HepG2 (cell line): ENCODE results near the gene FUT1. TPM values are rescaled to one million over a fixed set of nuclear protein-coding genes. Genes with fewer than 3 reads are reported as not detected.

Experiments
- GFI1 ChIP-seq: sonication (generic); formaldehyde crosslinking; IDR thresholded peaks from 2 replicates; pipeline ENCODE4 v1.5.0; 2020; ENCODE audit warnings: missing genetic modification reagents, mild to moderate bottlenecking, borderline replicate concordance
- KDM5B ChIP-seq: sonication (generic); formaldehyde crosslinking; IDR thresholded peaks from 2 replicates; pipeline ENCODE4 v1.4.0; 2020; ENCODE audit warnings: missing genetic modification reagents, mild to moderate bottlenecking, borderline replicate concordance
- MED13 ChIP-seq: sonication (generic); formaldehyde crosslinking; IDR thresholded peaks from 2 replicates; pipeline ENCODE4 v1.5.0; 2020; ENCODE audit warnings: missing genetic modification reagents
- NCOA2 ChIP-seq: sonication (generic); formaldehyde crosslinking; IDR thresholded peaks from 2 replicates; pipeline ENCODE4 v1.8.0; 2022; ENCODE audit warnings: inconsistent platforms
- NFKBIZ ChIP-seq: IDR thresholded peaks from 2 replicates; pipeline ENCODE4 v1.6.1; 2018; ENCODE audit warnings: missing genetic modification reagents, missing compliant biosample characterization
- NONO ChIP-seq, 2 experiments: fragments of 450-650 bp in 1 of 2; sonication (generic) in 1 of 2; formaldehyde crosslinking in 1 of 2; IDR thresholded peaks in 1 of 2; conservative IDR thresholded peaks in 1 of 2; 2 replicates each; pipeline versions ENCODE4 v1.6.1 to v1.8.0; 2017 to 2022; ENCODE audit warnings: mild to moderate bottlenecking in 1 of 2, missing genetic modification reagents in 1 of 2, moderate library complexity in 1 of 2
- SOX5 ChIP-seq: IDR thresholded peaks from 2 replicates; pipeline ENCODE4 v1.6.1; 2016; ENCODE audit warnings: borderline replicate concordance
- ZFP62 ChIP-seq: sonication (generic); formaldehyde crosslinking; IDR thresholded peaks from 2 replicates; pipeline ENCODE4 v1.4.0; 2020; ENCODE audit warnings: missing genetic modification reagents
- ZMAT3 ChIP-seq: sonication (generic); formaldehyde crosslinking; conservative IDR thresholded peaks from 2 replicates; pipeline ENCODE4 v1.7.0; 2021; ENCODE audit warnings: missing genetic modification reagents
- ZNF264 ChIP-seq: sonication (generic); formaldehyde crosslinking; IDR thresholded peaks from 2 replicates; pipeline ENCODE4 v1.4.0; 2020; ENCODE audit warnings: missing genetic modification reagents
- ZNF747 ChIP-seq: sonication (generic); formaldehyde crosslinking; IDR thresholded peaks from 2 replicates; pipeline ENCODE4 v1.8.1; 2023; ENCODE audit warnings: missing genetic modification reagents, mild to moderate bottlenecking, borderline replicate concordance
- ZSCAN29 ChIP-seq: sonication (generic); formaldehyde crosslinking; conservative IDR thresholded peaks from 2 replicates; pipeline ENCODE4 v1.4.0; 2020; ENCODE audit warnings: mild to moderate bottlenecking, missing genetic modification reagents
- polyA plus RNA-seq, 8 experiments: library from polyadenylated mRNA; depleted of rRNA in 3 of 8; stranded (reverse) in 7 of 8; unstranded in 1 of 8; fragments of >200 nt; fragmentation: Illumina TruSeq in 4 of 8; extraction: Trizol in 4 of 8; gene quantifications; 2 replicates each; pipeline versions ENCODE4 v1.2.1 to v1.2.3, GENCODE V29; 2011 to 2016; ENCODE audit warnings: low read depth in 4 of 8, missing spikeins in 1 of 8, mixed read lengths in 1 of 8; ENCODE audit not compliant: insufficient read depth in 1 of 8
- total RNA-seq, 5 experiments: library from RNA; depleted of rRNA; stranded (reverse); fragments of >200 nt; fragmentation: Illumina TruSeq; extraction: Trizol; gene quantifications; 2 replicates each; pipeline ENCODE4 v1.2.3, GENCODE V29; 2016; ENCODE audit warnings: low read depth in 1 of 5
- TF ChIP-seq, protein P1 (sequence below): sonication (generic); formaldehyde crosslinking; IDR thresholded peaks from 2 replicates; pipeline ENCODE4 v1.8.0; 2022; ENCODE audit warnings: mild to moderate bottlenecking, missing genetic modification reagents; ENCODE audit not compliant: insufficient replicate concordance
- TF ChIP-seq, protein P2 (sequence below): sonication (generic); formaldehyde crosslinking; IDR thresholded peaks from 2 replicates; pipeline ENCODE4 v1.9.0; 2021; ENCODE audit warnings: missing genetic modification reagents, mild to moderate bottlenecking, borderline replicate concordance
- TF ChIP-seq, protein P3 (sequence below): sonication (generic); formaldehyde crosslinking; IDR thresholded peaks from 2 replicates; pipeline ENCODE4 v1.5.0; 2020; ENCODE audit warnings: missing genetic modification reagents
- TF ChIP-seq, protein P4 (sequence below): sonication (generic); formaldehyde crosslinking; IDR thresholded peaks from 2 replicates; pipeline ENCODE4 v1.5.0; 2020; ENCODE audit warnings: mild to moderate bottlenecking, missing genetic modification reagents
- TF ChIP-seq, protein P5 (sequence below): sonication (generic); formaldehyde crosslinking; IDR thresholded peaks from 2 replicates; pipeline ENCODE4 v1.4.0; 2020; ENCODE audit warnings: missing genetic modification reagents, borderline replicate concordance
- TF ChIP-seq, protein P6 (sequence below): sonication (generic); formaldehyde crosslinking; IDR thresholded peaks from 2 replicates; pipeline ENCODE4 v1.4.0; 2020; ENCODE audit warnings: missing genetic modification reagents, borderline replicate concordance

FUT1 gene
- total and polyA plus RNA-seq, 2 of the 13 experiments (the other 11 are each of a cell fraction or from before 2014, with no cell fraction given), result 0.07 to 1.1 TPM

DNA sequence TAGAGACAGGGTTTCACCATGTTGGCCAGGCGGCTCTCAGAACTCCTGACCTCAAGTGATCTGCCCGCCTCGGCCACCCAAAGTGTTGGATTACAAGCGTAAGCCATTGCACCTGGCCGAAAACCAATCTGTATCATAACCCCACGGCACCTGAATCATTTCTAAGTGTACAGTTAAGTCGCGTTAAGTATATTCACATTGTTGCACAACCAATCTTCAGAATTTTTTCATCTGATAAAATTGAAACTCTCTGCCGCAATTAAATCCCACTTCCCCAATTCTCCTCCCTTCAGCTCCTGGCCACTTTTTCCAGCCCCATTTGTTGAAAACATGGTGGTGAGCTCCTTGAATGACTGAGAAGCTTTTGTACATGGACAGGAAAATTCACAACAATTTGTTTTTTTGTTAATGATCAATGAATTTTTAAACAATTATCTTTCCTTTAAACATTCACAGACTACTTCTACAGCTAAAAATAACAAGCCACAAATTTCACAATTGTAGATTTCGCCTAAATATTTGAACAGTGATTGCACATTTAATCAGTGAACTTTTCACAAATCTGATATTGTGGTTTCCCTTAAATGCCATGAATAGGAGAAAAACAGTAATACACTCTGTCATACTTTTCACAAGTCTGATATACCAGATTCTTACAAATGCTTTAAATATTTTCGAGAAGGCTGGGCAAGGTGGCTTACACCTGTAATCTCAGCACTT is 16.7 kb upstream of the FUT1 start (continued):
- TF ChIP-seq, protein P1, sequence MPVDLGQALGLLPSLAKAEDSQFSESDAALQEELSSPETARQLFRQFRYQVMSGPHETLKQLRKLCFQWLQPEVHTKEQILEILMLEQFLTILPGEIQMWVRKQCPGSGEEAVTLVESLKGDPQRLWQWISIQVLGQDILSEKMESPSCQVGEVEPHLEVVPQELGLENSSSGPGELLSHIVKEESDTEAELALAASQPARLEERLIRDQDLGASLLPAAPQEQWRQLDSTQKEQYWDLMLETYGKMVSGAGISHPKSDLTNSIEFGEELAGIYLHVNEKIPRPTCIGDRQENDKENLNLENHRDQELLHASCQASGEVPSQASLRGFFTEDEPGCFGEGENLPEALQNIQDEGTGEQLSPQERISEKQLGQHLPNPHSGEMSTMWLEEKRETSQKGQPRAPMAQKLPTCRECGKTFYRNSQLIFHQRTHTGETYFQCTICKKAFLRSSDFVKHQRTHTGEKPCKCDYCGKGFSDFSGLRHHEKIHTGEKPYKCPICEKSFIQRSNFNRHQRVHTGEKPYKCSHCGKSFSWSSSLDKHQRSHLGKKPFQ (CRISPR knock-in tag), result no peak
- TF ChIP-seq ZMAT3 (CRISPR knock-in tag) (no peak), ZFP62 (CRISPR knock-in tag) (no peak), GFI1 (CRISPR knock-in tag) (no peak), KDM5B (CRISPR knock-in tag) (no peak), SOX5 (CRISPR knock-in tag) (peak; percentile 39; the same call in 1 of the 2 replicates), ZSCAN29 (CRISPR knock-in tag) (no peak), ZNF264 (CRISPR knock-in tag) (no peak), NFKBIZ (CRISPR knock-in tag) (no peak), NCOA2 (CRISPR knock-in tag) (peak; percentile 76), NONO (IDR thresholded peaks at IDR 0.05) (no peak), NONO (CRISPR knock-in tag; conservative IDR thresholded peaks at IDR 0.05) (no peak), MED13 (CRISPR knock-in tag) (no peak), ZNF747 (CRISPR knock-in tag) (no peak)
- TF ChIP-seq, protein P2, sequence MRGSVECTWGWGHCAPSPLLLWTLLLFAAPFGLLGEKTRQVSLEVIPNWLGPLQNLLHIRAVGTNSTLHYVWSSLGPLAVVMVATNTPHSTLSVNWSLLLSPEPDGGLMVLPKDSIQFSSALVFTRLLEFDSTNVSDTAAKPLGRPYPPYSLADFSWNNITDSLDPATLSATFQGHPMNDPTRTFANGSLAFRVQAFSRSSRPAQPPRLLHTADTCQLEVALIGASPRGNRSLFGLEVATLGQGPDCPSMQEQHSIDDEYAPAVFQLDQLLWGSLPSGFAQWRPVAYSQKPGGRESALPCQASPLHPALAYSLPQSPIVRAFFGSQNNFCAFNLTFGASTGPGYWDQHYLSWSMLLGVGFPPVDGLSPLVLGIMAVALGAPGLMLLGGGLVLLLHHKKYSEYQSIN (CRISPR knock-in tag), result no peak
- TF ChIP-seq, protein P3, sequence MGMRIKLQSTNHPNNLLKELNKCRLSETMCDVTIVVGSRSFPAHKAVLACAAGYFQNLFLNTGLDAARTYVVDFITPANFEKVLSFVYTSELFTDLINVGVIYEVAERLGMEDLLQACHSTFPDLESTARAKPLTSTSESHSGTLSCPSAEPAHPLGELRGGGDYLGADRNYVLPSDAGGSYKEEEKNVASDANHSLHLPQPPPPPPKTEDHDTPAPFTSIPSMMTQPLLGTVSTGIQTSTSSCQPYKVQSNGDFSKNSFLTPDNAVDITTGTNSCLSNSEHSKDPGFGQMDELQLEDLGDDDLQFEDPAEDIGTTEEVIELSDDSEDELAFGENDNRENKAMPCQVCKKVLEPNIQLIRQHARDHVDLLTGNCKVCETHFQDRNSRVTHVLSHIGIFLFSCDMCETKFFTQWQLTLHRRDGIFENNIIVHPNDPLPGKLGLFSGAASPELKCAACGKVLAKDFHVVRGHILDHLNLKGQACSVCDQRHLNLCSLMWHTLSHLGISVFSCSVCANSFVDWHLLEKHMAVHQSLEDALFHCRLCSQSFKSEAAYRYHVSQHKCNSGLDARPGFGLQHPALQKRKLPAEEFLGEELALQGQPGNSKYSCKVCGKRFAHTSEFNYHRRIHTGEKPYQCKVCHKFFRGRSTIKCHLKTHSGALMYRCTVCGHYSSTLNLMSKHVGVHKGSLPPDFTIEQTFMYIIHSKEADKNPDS (CRISPR knock-in tag), result no peak
- TF ChIP-seq, protein P4, sequence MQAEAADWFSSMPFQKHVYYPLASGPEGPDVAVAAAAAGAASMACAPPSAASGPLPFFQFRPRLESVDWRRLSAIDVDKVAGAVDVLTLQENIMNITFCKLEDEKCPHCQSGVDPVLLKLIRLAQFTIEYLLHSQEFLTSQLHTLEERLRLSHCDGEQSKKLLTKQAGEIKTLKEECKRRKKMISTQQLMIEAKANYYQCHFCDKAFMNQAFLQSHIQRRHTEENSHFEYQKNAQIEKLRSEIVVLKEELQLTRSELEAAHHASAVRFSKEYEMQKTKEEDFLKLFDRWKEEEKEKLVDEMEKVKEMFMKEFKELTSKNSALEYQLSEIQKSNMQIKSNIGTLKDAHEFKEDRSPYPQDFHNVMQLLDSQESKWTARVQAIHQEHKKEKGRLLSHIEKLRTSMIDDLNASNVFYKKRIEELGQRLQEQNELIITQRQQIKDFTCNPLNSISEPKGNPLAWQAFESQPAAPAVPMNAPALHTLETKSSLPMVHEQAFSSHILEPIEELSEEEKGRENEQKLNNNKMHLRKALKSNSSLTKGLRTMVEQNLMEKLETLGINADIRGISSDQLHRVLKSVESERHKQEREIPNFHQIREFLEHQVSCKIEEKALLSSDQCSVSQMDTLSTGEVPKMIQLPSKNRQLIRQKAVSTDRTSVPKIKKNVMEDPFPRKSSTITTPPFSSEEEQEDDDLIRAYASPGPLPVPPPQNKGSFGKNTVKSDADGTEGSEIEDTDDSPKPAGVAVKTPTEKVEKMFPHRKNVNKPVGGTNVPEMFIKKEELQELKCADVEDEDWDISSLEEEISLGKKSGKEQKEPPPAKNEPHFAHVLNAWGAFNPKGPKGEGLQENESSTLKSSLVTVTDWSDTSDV (CRISPR knock-in tag), result no peak
- TF ChIP-seq, protein P5, sequence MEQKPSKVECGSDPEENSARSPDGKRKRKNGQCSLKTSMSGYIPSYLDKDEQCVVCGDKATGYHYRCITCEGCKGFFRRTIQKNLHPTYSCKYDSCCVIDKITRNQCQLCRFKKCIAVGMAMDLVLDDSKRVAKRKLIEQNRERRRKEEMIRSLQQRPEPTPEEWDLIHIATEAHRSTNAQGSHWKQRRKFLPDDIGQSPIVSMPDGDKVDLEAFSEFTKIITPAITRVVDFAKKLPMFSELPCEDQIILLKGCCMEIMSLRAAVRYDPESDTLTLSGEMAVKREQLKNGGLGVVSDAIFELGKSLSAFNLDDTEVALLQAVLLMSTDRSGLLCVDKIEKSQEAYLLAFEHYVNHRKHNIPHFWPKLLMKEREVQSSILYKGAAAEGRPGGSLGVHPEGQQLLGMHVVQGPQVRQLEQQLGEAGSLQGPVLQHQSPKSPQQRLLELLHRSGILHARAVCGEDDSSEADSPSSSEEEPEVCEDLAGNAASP (CRISPR knock-in tag), result 0 out of 2 replicates have a peak, but pooled peaks have one; percentile 20
- TF ChIP-seq, protein P6, sequence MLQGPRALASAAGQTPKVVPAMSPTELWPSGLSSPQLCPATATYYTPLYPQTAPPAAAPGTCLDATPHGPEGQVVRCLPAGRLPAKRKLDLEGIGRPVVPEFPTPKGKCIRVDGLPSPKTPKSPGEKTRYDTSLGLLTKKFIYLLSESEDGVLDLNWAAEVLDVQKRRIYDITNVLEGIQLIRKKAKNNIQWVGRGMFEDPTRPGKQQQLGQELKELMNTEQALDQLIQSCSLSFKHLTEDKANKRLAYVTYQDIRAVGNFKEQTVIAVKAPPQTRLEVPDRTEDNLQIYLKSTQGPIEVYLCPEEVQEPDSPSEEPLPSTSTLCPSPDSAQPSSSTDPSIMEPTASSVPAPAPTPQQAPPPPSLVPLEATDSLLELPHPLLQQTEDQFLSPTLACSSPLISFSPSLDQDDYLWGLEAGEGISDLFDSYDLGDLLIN (CRISPR knock-in tag), result no peak
